ENCODE measurements around the gene ARHGDIA.
A peak's percentile ranks its signal among the peaks of the same experiment; 100 is the strongest.

Gene ARHGDIA

DNA sequence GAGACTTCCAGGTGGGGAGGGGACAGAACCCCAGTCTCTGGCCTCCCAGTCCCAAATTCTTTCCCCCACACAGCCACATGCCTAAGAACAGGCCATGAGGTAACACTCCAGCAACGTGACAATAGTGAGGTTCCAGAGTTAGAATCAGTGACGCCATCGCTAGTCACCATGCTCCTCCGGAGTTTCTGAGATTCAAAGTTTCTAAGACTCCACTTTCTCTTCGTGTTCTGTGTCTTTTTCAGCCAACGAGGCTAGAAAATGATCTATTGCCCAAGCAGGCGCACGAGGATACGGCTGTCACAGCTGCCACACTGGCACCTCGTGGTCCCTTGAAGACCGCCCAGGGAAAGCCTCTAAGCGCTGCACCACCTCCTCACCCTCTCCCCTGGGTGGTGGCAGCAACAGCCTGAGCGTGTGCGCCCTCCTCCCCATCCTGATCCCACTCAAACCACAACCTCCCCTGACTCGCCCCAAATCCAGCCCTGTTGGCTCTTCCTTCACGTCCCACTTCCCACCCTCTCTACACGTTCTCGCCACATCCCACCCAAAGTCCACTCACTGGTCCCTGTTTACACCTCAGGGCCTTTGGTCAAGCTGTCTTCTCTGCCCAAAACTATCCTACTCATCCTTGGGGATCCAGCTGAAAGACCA, 39.1 kb downstream of the ARHGDIA start:
- H3K4me3 ChIP-seq (ENCODE audit: insufficient read length, low read depth) = peak overlapping the region; percentile 86
- peak overlapping the region; percentile 98 for H3K9ac ChIP-seq (ENCODE audit: insufficient read length, low read depth)
- no peak for DNase-seq (ENCODE audit: low read depth, low spot score)
- H3K9me3 ChIP-seq (ENCODE audit: insufficient read depth, low read length) = no peaks in the 10 kb centered on the region
- H3K36me3 ChIP-seq (ENCODE audit: insufficient read depth, insufficient read length, low read length) = peaks cover 16% of the 10 kb centered on the region
- H3K4me1 ChIP-seq (ENCODE audit: insufficient read depth, insufficient read length) = peaks cover 37% of the 10 kb centered on the region
- peaks cover 11% of the 10 kb centered on the region for H3K27me3 ChIP-seq (ENCODE audit: insufficient read depth, insufficient read length)
- TF ChIP-seq ZNF274 (IDR thresholded peaks at IDR 0.05; ENCODE audit: low read depth, low read length) (no peak), SUZ12 (IDR thresholded peaks at IDR 0.05; ENCODE audit: extremely low read depth, insufficient read depth, insufficient read length) (no peak), YY1 (IDR thresholded peaks at IDR 0.05; ENCODE audit: insufficient read depth, insufficient read length) (no peak)

DNA sequence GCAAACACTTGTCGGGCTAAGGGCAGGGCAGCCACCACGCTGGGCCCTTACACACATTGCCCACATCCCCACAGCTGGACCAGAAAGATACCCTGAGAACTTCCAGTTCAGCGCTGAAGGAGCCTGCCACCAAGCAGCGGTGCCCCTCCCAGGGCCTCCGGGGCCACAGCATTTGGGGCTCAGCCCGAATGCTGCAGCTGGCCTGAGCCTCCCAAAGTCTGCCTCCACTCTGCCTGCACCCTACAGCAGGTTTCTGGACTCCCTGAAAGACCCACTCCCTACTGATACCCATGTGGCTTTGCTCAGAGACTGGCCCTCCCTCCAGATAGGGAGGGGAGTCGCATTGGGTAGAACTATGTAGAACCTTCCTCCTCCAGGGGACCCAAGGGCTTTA, 39.6 kb downstream of the ARHGDIA start:
- no peaks in the 10 kb centered on the region for H3K9me3 ChIP-seq (ENCODE audit: insufficient read depth, low read length)
- peak overlapping the region; percentile 50 for H3K9ac ChIP-seq (ENCODE audit: insufficient read length, low read depth)
- no peak overlapping the region for H3K4me3 ChIP-seq (ENCODE audit: insufficient read length, low read depth)
- TF ChIP-seq YY1 (IDR thresholded peaks at IDR 0.05; ENCODE audit: insufficient read depth, insufficient read length) (no peak), ZNF274 (IDR thresholded peaks at IDR 0.05; ENCODE audit: low read depth, low read length) (no peak), SUZ12 (IDR thresholded peaks at IDR 0.05; ENCODE audit: extremely low read depth, insufficient read depth, insufficient read length) (no peak)
- H3K36me3 ChIP-seq (ENCODE audit: insufficient read depth, insufficient read length, low read length) = peaks cover 16% of the 10 kb centered on the region
- no peak for DNase-seq (ENCODE audit: low read depth, low spot score)
- H3K27me3 ChIP-seq (ENCODE audit: insufficient read depth, insufficient read length) = peaks cover 11% of the 10 kb centered on the region
- H3K4me1 ChIP-seq (ENCODE audit: insufficient read depth, insufficient read length) = peaks cover 37% of the 10 kb centered on the region

DNA sequence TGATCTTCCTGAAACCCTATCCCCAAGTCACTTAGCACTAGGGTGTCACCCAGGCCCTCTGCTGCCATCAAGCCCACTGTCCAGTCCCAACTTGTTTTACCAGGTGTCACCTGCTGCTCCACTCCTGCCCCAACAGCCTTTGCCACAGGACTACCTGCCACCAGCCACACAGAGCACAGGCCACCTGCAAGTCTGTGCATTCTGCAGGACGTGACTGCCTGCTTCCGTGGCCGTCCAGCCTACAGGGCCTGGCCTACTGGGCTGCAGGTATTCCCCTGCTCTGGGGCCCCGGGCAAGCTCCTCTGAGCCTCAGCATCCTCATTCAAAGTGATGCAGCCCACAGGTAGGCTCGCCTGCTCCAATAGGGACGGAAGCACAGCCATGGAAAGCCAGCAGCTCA, 41.3 kb downstream of the ARHGDIA start:
- no peak for TF ChIP-seq YY1 (IDR thresholded peaks at IDR 0.05; ENCODE audit: insufficient read depth, insufficient read length)
- TF ChIP-seq SUZ12 (IDR thresholded peaks at IDR 0.05; ENCODE audit: extremely low read depth, insufficient read depth, insufficient read length) = no peak
- TF ChIP-seq ZNF274 (IDR thresholded peaks at IDR 0.05; ENCODE audit: low read depth, low read length) = no peak
- no peaks in the 10 kb centered on the region for H3K9me3 ChIP-seq (ENCODE audit: insufficient read depth, low read length)
- H3K36me3 ChIP-seq (ENCODE audit: insufficient read depth, insufficient read length, low read length) = peaks cover 12% of the 10 kb centered on the region
- peaks cover 11% of the 10 kb centered on the region for H3K27me3 ChIP-seq (ENCODE audit: insufficient read depth, insufficient read length)
- H3K4me3 ChIP-seq (ENCODE audit: insufficient read length, low read depth) = no peak overlapping the region
- H3K9ac ChIP-seq (ENCODE audit: insufficient read length, low read depth) = no peak overlapping the region
- peaks cover 31% of the 10 kb centered on the region for H3K4me1 ChIP-seq (ENCODE audit: insufficient read depth, insufficient read length)
- no peak for DNase-seq (ENCODE audit: low read depth, low spot score)

DNA sequence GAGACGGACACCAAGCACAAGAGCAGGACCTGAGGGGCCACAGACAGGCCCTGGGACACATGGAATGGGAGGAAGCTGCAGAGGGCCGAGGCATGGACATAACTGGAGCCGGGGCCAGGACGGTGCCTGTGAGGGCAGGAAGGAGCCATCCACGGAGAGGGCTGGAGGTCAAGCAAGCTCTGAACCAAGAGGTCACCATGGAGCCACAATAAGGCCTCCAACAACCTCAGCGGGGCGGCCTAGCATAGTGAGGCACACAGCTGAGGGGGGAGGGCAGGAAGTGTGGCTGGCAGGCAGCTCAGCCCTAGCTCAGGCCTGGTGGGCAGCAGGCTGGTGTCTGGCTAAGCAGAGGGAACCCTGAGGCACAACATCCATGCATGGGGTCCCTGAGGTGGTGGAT, 42.5 kb downstream of the ARHGDIA start:
- Histone ChIP-seq H3K9ac (ENCODE audit: insufficient read length, low read depth) (peak overlapping the region; percentile 6), H3K9me3 (ENCODE audit: insufficient read depth, low read length) (no peaks in the 10 kb centered on the region), H3K4me1 (ENCODE audit: insufficient read depth, insufficient read length) (peaks cover 27% of the 10 kb centered on the region), H3K27me3 (ENCODE audit: insufficient read depth, insufficient read length) (peaks cover 11% of the 10 kb centered on the region), H3K4me3 (ENCODE audit: insufficient read length, low read depth) (no peak overlapping the region), H3K36me3 (ENCODE audit: insufficient read depth, insufficient read length, low read length) (peaks cover 14% of the 10 kb centered on the region)
- no peak for DNase-seq (ENCODE audit: low read depth, low spot score)
- TF ChIP-seq YY1 (IDR thresholded peaks at IDR 0.05; ENCODE audit: insufficient read depth, insufficient read length) (no peak), ZNF274 (IDR thresholded peaks at IDR 0.05; ENCODE audit: low read depth, low read length) (no peak), SUZ12 (IDR thresholded peaks at IDR 0.05; ENCODE audit: extremely low read depth, insufficient read depth, insufficient read length) (no peak)

DNA sequence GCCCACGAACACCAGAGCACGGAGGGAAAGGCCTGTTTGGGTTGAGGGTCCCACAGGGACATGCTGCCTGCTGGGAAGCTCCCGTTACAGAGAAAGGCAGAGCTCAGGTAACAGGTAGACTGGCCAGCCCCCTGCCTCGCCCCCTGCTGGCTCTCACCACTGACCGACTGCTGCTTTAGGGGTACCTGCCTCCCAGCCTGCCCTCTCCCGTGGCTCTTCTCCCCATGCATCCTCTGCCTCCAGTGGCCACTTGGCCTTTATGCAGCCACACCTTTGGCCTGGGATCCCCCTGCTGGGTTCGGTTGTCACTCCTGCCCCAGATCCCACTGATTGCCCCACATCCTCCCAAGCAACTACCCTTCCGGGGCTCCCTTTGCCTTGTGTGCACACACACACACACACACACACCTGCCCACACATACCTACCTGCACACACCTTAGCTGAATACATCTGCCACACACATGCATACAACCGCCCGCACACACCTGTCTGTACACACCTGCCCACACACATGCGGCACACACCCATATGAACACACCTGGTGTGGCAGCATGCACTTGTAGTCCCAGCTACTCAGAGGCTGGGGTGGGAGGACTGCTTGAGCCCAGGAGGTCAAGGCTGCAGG, 45.2 kb downstream of the ARHGDIA start:
- TF ChIP-seq ZNF274 (IDR thresholded peaks at IDR 0.05; ENCODE audit: low read depth, low read length) (no peak), YY1 (IDR thresholded peaks at IDR 0.05; ENCODE audit: insufficient read depth, insufficient read length) (no peak), SUZ12 (IDR thresholded peaks at IDR 0.05; ENCODE audit: extremely low read depth, insufficient read depth, insufficient read length) (no peak)

DNA sequence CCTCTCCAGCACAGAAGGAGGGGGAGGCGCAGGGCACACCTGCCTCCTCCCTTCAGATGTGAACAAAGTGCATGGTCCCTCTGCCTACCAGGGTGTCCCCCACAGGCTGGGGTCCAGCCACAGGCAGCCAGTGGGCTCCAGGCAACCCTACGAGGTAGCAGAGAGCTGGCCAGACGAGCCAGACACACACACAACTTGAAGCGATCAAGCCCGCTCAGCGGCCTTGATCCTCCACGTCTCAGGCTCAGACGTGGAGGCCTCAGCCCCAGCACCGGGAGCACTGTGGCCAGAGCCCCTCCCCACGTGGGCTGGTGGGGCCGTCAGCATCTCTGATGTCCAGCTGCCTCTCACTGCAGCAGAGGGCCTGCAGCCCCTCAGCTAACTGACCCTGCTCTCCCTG, 46.5 kb downstream of the ARHGDIA start:
- H3K9ac ChIP-seq (ENCODE audit: insufficient read length, low read depth) = peak overlapping the region; percentile 36
- H3K4me1 ChIP-seq (ENCODE audit: insufficient read depth, insufficient read length) = peaks cover 18% of the 10 kb centered on the region
- no peaks in the 10 kb centered on the region for H3K9me3 ChIP-seq (ENCODE audit: insufficient read depth, low read length)
- peaks cover 30% of the 10 kb centered on the region for H3K36me3 ChIP-seq (ENCODE audit: insufficient read depth, insufficient read length, low read length)
- TF ChIP-seq SUZ12 (IDR thresholded peaks at IDR 0.05; ENCODE audit: extremely low read depth, insufficient read depth, insufficient read length) (no peak), YY1 (IDR thresholded peaks at IDR 0.05; ENCODE audit: insufficient read depth, insufficient read length) (no peak), ZNF274 (IDR thresholded peaks at IDR 0.05; ENCODE audit: low read depth, low read length) (no peak)
- DNase-seq (ENCODE audit: low read depth, low spot score) = no peak
- no peaks in the 10 kb centered on the region for H3K27me3 ChIP-seq (ENCODE audit: insufficient read depth, insufficient read length)
- H3K4me3 ChIP-seq (ENCODE audit: insufficient read length, low read depth) = no peak overlapping the region

More for the DNA sequence above, 45.2 kb downstream of the ARHGDIA start:
- no peak overlapping the region for H3K4me3 ChIP-seq (ENCODE audit: insufficient read length, low read depth)
- peaks cover 33% of the 10 kb centered on the region for H3K36me3 ChIP-seq (ENCODE audit: insufficient read depth, insufficient read length, low read length)
- no peaks in the 10 kb centered on the region for H3K9me3 ChIP-seq (ENCODE audit: insufficient read depth, low read length)
- no peak overlapping the region for H3K9ac ChIP-seq (ENCODE audit: insufficient read length, low read depth)
- peaks cover 22% of the 10 kb centered on the region for H3K4me1 ChIP-seq (ENCODE audit: insufficient read depth, insufficient read length)
- no peaks in the 10 kb centered on the region for H3K27me3 ChIP-seq (ENCODE audit: insufficient read depth, insufficient read length)
- no peak for DNase-seq (ENCODE audit: low read depth, low spot score)

DNA sequence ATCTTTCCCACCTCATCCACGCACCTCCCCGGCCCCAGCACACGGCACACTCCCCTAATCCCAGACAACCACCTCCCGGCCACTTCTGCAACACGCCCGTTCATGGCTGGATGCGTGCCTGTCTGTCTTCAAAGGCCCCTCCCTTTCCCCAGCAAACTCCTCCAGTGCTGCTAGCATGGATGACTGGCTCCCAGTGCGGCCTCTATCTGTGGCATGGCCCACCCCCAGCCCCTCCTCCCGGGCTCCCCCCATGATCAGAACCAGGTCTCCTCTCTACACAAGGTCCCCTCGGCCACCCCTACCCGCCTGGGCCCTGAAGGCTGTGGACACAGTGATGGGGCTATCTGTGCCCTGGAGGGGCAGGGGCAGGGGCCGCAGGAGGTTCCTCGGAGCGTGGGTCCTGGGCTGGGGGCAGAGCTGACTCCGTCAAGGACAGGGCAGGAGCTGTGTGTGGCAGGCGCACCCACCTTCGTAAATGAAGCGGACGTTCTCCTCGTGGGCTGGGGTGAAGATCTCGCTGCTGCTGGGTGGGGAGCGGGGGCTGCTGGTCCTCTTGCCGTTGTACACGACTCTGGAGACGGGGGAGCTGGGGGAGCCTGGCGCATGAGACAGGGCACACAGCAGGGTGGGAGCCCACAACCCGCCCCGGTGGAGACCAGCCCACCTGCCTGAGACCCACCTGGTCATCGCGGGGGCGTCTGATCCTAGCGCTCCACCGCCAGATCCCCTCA, 47.2 kb downstream of the ARHGDIA start:
- H3K4me1 ChIP-seq (ENCODE audit: insufficient read depth, insufficient read length) = peaks cover 17% of the 10 kb centered on the region
- peaks cover 29% of the 10 kb centered on the region for H3K36me3 ChIP-seq (ENCODE audit: insufficient read depth, insufficient read length, low read length)
- no peaks in the 10 kb centered on the region for H3K27me3 ChIP-seq (ENCODE audit: insufficient read depth, insufficient read length)
- H3K9ac ChIP-seq (ENCODE audit: insufficient read length, low read depth) = no peak overlapping the region
- no peaks in the 10 kb centered on the region for H3K9me3 ChIP-seq (ENCODE audit: insufficient read depth, low read length)
- TF ChIP-seq ZNF274 (IDR thresholded peaks at IDR 0.05; ENCODE audit: low read depth, low read length) (no peak), SUZ12 (IDR thresholded peaks at IDR 0.05; ENCODE audit: extremely low read depth, insufficient read depth, insufficient read length) (no peak), YY1 (IDR thresholded peaks at IDR 0.05; ENCODE audit: insufficient read depth, insufficient read length) (no peak)
- H3K4me3 ChIP-seq (ENCODE audit: insufficient read length, low read depth) = no peak overlapping the region
- DNase-seq (ENCODE audit: low read depth, low spot score) = no peak
